Bronchial epithelial cell (primary cell): ENCODE data around the gene BCL7A. TPM values are rescaled to one million over a fixed set of nuclear protein-coding genes. Genes with fewer than 3 reads are reported as not detected.

ENCODE experiments used
- DNase-seq: peaks from one replicate; pipeline ENCODE4 v3.0.0-alpha.2; 2010; ENCODE audit warnings: low read depth
- FAIRE-seq: peaks from 2 replicates; lab custom pipeline; 2011; peaks lifted over from hg19 to GRCh38; lab: Jason Lieb, UNC
- H3K27me3 ChIP-seq: 2 replicates; pipeline ENCODE4 v1.5.1; 2011; ENCODE audit warnings: low read length; ENCODE audit not compliant: control insufficient read depth, insufficient read depth
- H3K36me3 ChIP-seq: 2 replicates; pipeline ENCODE4 v1.5.1; 2011; ENCODE audit warnings: low read length; ENCODE audit not compliant: control insufficient read depth, insufficient read depth
- H3K4me3 ChIP-seq: 2 replicates; pipeline ENCODE4 v1.5.1; 2011; ENCODE audit warnings: mild to moderate bottlenecking, low read depth, low read length, control low read depth
- total RNA-seq: library from RNA; depleted of rRNA; stranded (reverse); fragments of >200 nt; gene quantifications from 2 replicates; pipeline ENCODE4 v1.2.1, GENCODE V29; 2014
- TF ChIP-seq, protein P1 (sequence below): IDR thresholded peaks from 2 replicates; pipeline ENCODE4 v1.5.1; 2011; ENCODE audit warnings: mild to moderate bottlenecking, moderate library complexity, low read length, control low read depth, inconsistent platforms; ENCODE audit not compliant: insufficient read depth, severe bottlenecking

Gene BCL7A
- total RNA-seq, 1 donor from 2014 or later, result 17.1 TPM

DNA sequence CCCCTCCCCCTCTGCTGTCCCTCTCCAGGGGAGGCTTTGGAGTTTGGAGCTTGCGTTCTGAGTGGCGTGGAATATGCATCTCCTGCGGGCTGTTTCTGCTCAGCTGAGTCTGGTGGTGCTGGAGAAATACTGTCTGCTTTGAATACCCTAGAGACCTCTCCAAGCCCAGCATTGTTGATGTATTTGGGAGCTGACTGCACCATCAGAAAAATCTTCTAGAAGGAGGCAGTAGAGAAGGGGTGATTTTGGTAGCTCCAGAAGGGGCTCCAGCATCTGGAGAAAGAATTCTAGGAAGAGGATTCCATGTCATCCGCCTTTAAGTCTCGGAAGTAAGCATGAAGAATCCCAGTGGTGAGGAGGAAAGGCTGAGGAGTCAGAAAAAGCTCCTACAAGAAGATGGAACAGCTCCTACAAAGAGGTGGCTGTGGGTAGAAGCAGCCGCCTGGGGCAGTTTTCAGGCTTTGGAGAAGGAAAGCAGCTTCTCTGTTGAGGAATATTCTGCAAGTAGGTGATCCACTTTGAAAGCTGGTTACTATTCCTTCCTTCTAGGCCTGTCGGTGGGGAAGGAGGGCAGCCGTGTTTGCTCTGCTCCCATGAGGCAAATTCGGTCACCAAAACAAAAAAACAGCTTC, 66.6 kb downstream of the BCL7A start:
- Histone ChIP-seq H3K4me3 (no peak overlapping the region), H3K27me3 (no peaks in the 10 kb centered on the region), H3K36me3 (peaks cover 8% of the 10 kb centered on the region)
- FAIRE-seq, result no peak
- TF ChIP-seq, protein P1, sequence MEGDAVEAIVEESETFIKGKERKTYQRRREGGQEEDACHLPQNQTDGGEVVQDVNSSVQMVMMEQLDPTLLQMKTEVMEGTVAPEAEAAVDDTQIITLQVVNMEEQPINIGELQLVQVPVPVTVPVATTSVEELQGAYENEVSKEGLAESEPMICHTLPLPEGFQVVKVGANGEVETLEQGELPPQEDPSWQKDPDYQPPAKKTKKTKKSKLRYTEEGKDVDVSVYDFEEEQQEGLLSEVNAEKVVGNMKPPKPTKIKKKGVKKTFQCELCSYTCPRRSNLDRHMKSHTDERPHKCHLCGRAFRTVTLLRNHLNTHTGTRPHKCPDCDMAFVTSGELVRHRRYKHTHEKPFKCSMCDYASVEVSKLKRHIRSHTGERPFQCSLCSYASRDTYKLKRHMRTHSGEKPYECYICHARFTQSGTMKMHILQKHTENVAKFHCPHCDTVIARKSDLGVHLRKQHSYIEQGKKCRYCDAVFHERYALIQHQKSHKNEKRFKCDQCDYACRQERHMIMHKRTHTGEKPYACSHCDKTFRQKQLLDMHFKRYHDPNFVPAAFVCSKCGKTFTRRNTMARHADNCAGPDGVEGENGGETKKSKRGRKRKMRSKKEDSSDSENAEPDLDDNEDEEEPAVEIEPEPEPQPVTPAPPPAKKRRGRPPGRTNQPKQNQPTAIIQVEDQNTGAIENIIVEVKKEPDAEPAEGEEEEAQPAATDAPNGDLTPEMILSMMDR, result no peak
- DNase-seq, result no peak

DNA sequence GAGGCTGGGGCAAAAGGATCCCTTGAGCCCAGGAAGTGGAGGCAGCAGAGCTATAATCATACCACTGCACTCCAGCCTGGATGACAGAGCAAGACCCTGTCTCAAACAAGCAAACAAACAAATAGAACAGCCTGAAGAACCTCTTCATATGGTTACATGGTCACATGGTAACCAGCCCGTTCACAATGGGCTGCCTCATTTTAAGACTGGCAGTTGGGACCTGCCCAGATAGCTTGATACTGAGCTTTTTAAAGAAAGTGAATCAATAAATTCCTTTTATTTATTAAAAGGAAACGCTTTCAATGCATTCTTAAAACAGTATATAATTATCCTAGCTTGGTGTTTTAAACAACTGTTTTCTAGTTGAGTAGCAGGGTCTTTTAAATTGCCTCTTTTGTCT, 67.4 kb downstream of the BCL7A start:
- TF ChIP-seq, protein P1, result no peak
- Histone ChIP-seq H3K36me3 (peaks cover 6% of the 10 kb centered on the region), H3K4me3 (no peak overlapping the region), H3K27me3 (no peaks in the 10 kb centered on the region)
- FAIRE-seq (no peak), DNase-seq (no peak)

DNA sequence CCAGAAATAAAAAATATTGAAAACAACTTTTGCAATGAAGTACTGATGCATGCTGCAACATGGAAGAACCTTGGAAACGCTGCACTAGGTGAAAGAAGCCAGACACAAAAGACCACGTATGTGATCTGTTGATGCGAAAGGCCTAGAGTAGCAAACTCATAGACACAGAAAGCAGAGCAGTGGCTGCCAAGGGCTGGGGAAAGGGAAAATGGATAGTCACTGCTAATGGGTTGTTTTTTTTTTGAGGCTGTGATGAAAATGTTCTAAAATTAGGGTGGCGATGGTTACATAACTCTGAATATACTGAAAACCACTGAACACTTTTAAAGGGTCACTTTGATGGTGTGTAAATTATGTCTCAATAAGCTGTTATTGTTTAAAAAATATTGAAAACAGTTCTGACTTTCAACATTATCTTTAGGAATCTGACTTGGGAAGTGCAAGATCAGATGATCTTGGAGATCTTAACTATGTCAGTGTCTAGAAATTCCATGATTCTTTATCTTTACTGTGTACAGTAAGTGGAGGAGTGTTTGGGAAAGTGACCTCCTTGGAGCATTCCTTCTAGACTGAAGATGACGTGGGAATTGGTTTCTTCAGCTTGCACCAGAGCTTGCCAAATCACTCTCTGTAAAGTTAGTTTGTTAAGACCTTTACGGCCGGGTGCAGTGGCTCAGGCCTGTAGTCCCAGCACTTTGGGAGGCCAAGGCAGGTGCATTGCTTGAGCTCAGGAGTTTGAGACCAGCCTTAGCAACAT, 69.3 kb downstream of the BCL7A start:
- no peak for DNase-seq

DNA sequence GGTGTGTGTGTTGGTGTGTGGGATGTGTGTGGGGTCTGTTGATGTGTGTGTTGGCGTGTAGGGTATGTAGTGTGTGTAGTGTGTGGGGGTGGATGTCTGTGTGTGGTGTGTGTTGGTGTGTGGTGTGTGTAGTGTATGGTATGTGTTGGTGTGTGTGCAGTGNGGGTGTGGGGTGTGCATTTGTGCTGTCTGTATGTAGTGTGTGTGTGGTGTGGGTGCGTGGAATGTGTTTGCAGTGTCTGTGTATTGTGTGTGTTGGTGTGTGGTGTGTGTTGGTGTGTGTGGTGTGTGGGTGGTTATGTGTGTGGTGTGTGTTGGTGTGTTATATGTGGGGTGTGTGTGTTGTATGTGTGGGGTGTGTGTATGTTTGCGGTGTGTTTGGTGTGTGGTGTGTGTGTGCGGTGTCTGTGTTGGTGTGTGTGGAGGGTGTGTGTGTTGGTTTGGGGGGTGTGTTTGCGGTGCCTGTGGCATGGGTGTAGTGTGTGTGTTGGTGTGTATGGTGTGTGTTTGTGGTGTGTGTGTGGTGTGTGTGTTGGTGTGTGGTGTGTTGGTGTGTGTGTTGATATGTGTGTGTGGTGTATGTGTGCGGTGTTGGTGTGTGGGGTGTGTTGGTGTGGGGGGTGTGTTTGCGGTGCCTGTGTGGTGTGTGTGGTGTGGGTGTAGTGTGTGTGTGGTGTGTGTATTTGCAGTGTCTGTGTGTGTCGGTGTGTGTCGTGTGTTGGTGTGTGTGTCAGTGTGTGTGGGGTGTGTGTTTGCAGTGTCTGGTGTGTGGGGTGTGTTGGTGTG, 71.6 kb downstream of the BCL7A start:
- FAIRE-seq (no peak), DNase-seq (no peak)
- TF ChIP-seq, protein P1, result no peak

More for the DNA sequence above, 69.3 kb downstream of the BCL7A start:
- no peak for FAIRE-seq
- peaks cover 4% of the 10 kb centered on the region for H3K36me3 ChIP-seq
- no peaks in the 10 kb centered on the region for H3K27me3 ChIP-seq
- no peak overlapping the region for H3K4me3 ChIP-seq
- TF ChIP-seq, protein P1, result no peak

GRCh38 chr12:122094137-122094734, 72.6 kb downstream of the BCL7A start:
- DNase-seq, result no peak
- H3K36me3 ChIP-seq, result no peaks in the 10 kb centered on the region
- no peak overlapping the region for H3K4me3 ChIP-seq
- TF ChIP-seq, protein P1, result no peak
- no peak for FAIRE-seq
- no peaks in the 10 kb centered on the region for H3K27me3 ChIP-seq

More for the DNA sequence above, 71.6 kb downstream of the BCL7A start:
- H3K4me3 ChIP-seq, result no peak overlapping the region
- no peaks in the 10 kb centered on the region for H3K36me3 ChIP-seq
- H3K27me3 ChIP-seq, result no peaks in the 10 kb centered on the region
